ENCODE measurements around the gene STAT5B.
A peak's percentile ranks its signal among the peaks of the same experiment; 100 is the strongest.
"Not testable (repeated sequence)": the region's sequence is repeated elsewhere in the genome, so short reads cannot be mapped to it uniquely, and the experiment has no call there.

The STAT5B gene

DNA sequence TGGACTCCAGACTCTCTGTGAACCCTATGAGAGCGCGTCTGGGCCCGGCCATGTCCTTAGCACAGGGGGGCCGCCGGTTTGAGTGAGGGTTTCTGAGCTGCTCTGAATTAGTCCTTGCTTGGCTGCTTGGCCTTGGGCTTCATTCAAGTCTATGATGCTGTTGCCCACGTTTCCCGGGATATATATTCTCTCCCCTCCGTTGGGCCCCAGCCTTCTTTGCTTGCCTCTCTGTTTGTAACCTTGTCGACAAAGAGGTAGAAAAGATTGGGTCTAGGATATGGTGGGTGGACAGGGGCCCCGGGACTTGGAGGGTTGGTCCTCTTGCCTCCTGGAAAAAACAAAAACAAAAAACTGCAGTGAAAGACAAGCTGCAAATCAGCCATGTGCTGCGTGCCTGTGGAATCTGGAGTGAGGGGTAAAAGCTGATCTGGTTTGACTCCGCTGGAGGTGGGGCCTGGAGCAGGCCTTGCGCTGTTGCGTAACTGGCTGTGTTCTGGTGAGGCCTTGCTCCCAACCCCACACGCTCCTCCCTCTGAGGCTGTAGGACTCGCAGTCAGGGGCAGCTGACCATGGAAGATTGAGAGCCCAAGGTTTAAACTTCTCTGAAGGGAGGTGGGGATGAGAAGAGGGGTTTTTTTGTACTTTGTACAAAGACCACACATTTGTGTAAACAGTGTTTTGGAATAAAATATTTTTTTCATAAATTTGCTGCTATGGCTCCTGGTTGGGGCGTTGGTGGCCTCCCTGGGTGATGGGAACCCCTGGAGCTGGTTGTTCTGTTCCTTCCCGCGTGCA, 35.2 kb upstream of the STAT5B start:
- Mint-ChIP-seq H3K27ac (peak overlapping the region; percentile 92), H3K27me3 (no peaks in the 10 kb centered on the region), H3K4me3 (peak overlapping the region; percentile 57 to 68), H3K9me3 (no peaks in the 10 kb centered on the region), H3K36me3 (peaks cover 50 to 68% of the 10 kb centered on the region in 2 donors), H3K4me1 (peaks cover 61 to 90% of the 10 kb centered on the region in 2 donors)
- ATAC-seq (replicated peaks) (no peak), DNase-seq (no peak)

DNA sequence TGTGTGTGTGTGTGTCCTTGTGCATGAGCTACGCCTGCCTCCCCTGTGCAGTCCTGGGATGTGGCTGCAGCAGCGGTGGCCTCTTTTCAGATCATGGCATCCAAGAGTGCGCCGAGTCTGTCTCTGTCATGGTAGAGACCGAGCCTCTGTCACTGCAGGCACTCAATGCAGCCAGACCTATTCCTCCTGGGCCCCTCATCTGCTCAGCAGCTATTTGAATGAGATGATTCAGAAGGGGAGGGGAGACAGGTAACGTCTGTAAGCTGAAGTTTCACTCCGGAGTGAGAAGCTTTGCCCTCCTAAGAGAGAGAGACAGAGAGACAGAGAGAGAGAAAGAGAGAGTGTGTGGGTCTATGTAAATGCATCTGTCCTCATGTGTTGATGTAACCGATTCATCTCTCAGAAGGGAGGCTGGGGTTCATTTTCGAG, 34.6 kb upstream of the STAT5B start:
- peaks cover 63 to 93% of the 10 kb centered on the region in 2 donors for H3K4me1 Mint-ChIP-seq
- peaks cover 56 to 73% of the 10 kb centered on the region in 2 donors for H3K36me3 Mint-ChIP-seq
- H3K27ac Mint-ChIP-seq: peak overlapping the region; percentile 90
- H3K9me3 Mint-ChIP-seq: no peaks in the 10 kb centered on the region
- ATAC-seq (replicated peaks) (no peak), DNase-seq (no peak)
- H3K27me3 Mint-ChIP-seq: no peaks in the 10 kb centered on the region
- H3K4me3 Mint-ChIP-seq: peak overlapping the region in 1 of 2 donors; percentile 55

GRCh38 chr17:42309986-42310786, 34.0 kb upstream of the STAT5B start:
- peak overlapping the region; percentile 90 for H3K27ac Mint-ChIP-seq

GRCh38 chr17:42309142-42309541, 33.0 kb upstream of the STAT5B start:
- H3K9me3 Mint-ChIP-seq: no peaks in the 10 kb centered on the region
- H3K27me3 Mint-ChIP-seq: no peaks in the 10 kb centered on the region
- H3K27ac Mint-ChIP-seq: peak overlapping the region; percentile 53
- no peak for DNase-seq
- H3K4me3 Mint-ChIP-seq: peak overlapping the region in 1 of 2 donors; percentile 25
- ATAC-seq (replicated peaks): no peak
- peaks cover 61 to 81% of the 10 kb centered on the region in 2 donors for H3K4me1 Mint-ChIP-seq
- H3K36me3 Mint-ChIP-seq: peaks cover 63 to 77% of the 10 kb centered on the region in 2 donors

More at GRCh38 chr17:42309986-42310786, 34.0 kb upstream of the STAT5B start:
- Mint-ChIP-seq H3K36me3 (peaks cover 55 to 68% of the 10 kb centered on the region in 2 donors), H3K9me3 (no peaks in the 10 kb centered on the region), H3K27me3 (no peaks in the 10 kb centered on the region), H3K4me3 (peak overlapping the region in 1 of 2 donors; percentile 55), H3K4me1 (peaks cover 57 to 89% of the 10 kb centered on the region in 2 donors)
- DNase-seq: no peak
- ATAC-seq (replicated peaks): no peak

DNA sequence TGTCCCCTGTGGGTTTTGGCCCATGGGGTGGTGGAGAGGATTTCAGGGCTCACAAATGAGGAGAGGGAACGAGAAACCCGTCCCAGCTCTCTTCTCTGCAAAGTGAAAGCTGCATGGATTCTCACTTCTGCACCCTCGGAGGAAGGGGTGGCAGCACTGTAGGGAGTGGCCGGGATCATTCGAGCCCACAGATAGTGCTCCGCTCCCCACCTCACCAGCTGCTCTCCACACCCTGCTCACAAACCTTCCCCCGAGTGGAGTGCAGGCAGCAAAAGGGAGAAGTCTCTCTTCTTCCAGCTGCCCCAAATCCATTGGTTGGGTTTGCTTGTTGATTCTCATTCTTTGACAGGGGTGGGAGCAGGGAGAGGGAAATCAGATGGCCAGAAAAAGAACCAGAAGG, 32.3 kb upstream of the STAT5B start:
- Mint-ChIP-seq H3K9me3 (no peaks in the 10 kb centered on the region), H3K27ac (peak overlapping the region; percentile 48), H3K4me1 (peaks cover 59 to 81% of the 10 kb centered on the region in 2 donors), H3K27me3 (no peaks in the 10 kb centered on the region), H3K4me3 (peak overlapping the region; percentile 17 to 23), H3K36me3 (peaks cover 65 to 79% of the 10 kb centered on the region in 2 donors)
- DNase-seq (no peak), ATAC-seq (replicated peaks) (no peak)

- Mint-ChIP-seq H3K36me3 (peaks cover 73 to 87% of the 10 kb centered on the region in 2 donors), H3K4me3 (peak overlapping the region in 1 of 2 donors; percentile 19), H3K27me3 (no peaks in the 10 kb centered on the region), H3K9me3 (no peaks in the 10 kb centered on the region), H3K27ac (peak overlapping the region; percentile 88), H3K4me1 (peaks cover 60 to 74% of the 10 kb centered on the region in 2 donors)
- DNase-seq (no peak), ATAC-seq (replicated peaks) (no peak)
These were observed 31.3 kb upstream of the STAT5B start for GRCh38 chr17:42307362-42307927.

GRCh38 chr17:42306385-42306667, 30.1 kb upstream of the STAT5B start:
- H3K4me3 Mint-ChIP-seq: peak overlapping the region; percentile 7 to 28
- no peaks in the 10 kb centered on the region for H3K9me3 Mint-ChIP-seq
- ATAC-seq (replicated peaks) (no peak), DNase-seq (no peak)
- H3K4me1 Mint-ChIP-seq: peaks cover 63 to 69% of the 10 kb centered on the region in 2 donors
- no peaks in the 10 kb centered on the region for H3K27me3 Mint-ChIP-seq
- H3K36me3 Mint-ChIP-seq: peaks cover 78 to 90% of the 10 kb centered on the region in 2 donors
- H3K27ac Mint-ChIP-seq: peak overlapping the region; percentile 88

DNA sequence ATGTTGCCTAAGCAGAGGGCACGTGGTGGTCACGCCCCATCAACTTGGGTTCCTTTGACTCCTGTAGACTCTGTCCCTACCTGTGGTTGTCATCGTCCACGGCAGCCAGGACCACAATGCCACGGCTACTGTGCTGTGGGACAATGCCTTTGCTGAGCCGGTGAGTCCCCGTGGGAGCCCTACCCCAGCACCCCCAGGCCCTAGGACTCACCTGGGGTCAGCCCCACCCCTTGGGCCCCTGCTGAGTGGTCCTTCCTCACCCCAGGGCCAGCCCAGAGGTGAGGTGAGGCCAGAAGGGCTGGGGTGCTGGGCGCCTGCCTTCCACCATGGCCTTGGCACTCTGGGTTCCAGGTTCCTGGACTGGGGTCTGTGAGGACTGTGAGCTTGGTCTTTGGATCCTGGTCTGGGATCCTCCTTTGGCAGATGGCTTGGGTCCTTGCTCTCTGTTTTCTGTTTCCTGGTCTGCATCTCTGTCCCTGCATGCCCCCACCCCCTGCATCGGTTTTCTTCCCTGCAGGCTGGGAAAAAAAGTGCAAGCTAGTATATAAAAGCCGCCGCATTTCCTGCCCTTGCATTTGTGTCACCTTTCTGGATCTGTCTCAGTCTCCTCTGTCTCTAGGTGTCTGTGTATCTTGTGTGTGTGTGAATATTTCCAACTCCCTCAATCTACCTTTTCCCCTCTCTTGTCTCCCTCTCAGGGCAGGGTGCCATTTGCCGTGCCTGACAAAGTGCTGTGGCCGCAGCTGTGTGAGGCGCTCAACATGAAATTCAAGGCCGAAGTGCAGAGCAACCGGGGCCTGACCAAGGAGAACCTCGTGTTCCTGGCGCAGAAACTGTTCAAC, 29.6 kb upstream of the STAT5B start:
- peak overlapping the region; percentile 7 to 28 for H3K4me3 Mint-ChIP-seq
- H3K9me3 Mint-ChIP-seq: no peaks in the 10 kb centered on the region
- H3K4me1 Mint-ChIP-seq: peaks cover 61 to 63% of the 10 kb centered on the region in 2 donors
- no peak for DNase-seq
- peaks cover 80 to 90% of the 10 kb centered on the region in 2 donors for H3K36me3 Mint-ChIP-seq
- no peak for ATAC-seq (replicated peaks)
- peak overlapping the region; percentile 88 for H3K27ac Mint-ChIP-seq
- H3K27me3 Mint-ChIP-seq: no peaks in the 10 kb centered on the region

GRCh38 chr17:42305031-42305330, 28.8 kb upstream of the STAT5B start:
- not testable (repeated sequence) for H3K9me3 Mint-ChIP-seq; DNase-seq; H3K4me3 Mint-ChIP-seq; H3K27me3 Mint-ChIP-seq; ATAC-seq (replicated peaks); H3K27ac Mint-ChIP-seq
- Mint-ChIP-seq H3K4me1 (peaks cover 54 to 55% of the 10 kb centered on the region in 2 donors), H3K36me3 (peaks cover 72 to 83% of the 10 kb centered on the region in 2 donors)

GRCh38 chr17:42304187-42305030, 28.2 kb upstream of the STAT5B start:
- Mint-ChIP-seq H3K4me3 (peak overlapping the region in 1 of 2 donors; percentile 21), H3K4me1 (peaks cover 49 to 51% of the 10 kb centered on the region in 2 donors)

GRCh38 chr17:42303694-42304093, 27.5 kb upstream of the STAT5B start:
- DNase-seq: no peak
- H3K4me1 Mint-ChIP-seq: peaks cover 48 to 49% of the 10 kb centered on the region in 2 donors
- no peaks in the 10 kb centered on the region for H3K27me3 Mint-ChIP-seq
- H3K4me3 Mint-ChIP-seq: peak overlapping the region in 1 of 2 donors; percentile 56
- no peaks in the 10 kb centered on the region for H3K9me3 Mint-ChIP-seq
- H3K36me3 Mint-ChIP-seq: peaks cover 68 to 76% of the 10 kb centered on the region in 2 donors
- ATAC-seq (replicated peaks): no peak
- peak overlapping the region; percentile 88 for H3K27ac Mint-ChIP-seq

More at GRCh38 chr17:42304187-42305030, 28.2 kb upstream of the STAT5B start:
- DNase-seq (no peak), ATAC-seq (replicated peaks) (peak in 1 of 2 donors; percentile 11)
- H3K9me3 Mint-ChIP-seq: no peaks in the 10 kb centered on the region
- peaks cover 68 to 77% of the 10 kb centered on the region in 2 donors for H3K36me3 Mint-ChIP-seq
- peak overlapping the region; percentile 75 for H3K27ac Mint-ChIP-seq
- H3K27me3 Mint-ChIP-seq: no peaks in the 10 kb centered on the region

DNA sequence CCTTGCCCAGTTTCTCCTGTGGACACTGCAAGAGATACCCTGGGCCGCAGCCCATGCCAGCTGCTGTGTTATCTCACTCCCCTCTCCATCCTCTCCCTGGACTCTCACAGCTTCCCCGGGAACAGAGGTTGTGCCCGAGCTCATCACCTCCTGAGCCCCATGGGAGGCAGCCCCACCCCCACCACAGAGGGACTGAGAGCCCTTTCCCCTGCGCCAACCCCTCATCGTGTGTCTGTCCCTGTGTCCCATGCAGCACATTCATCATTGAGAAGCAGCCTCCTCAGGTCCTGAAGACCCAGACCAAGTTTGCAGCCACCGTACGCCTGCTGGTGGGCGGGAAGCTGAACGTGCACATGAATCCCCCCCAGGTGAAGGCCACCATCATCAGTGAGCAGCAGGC, 24.8 kb upstream of the STAT5B start:
- no peak for ATAC-seq (replicated peaks)
- H3K27me3 Mint-ChIP-seq: no peaks in the 10 kb centered on the region
- H3K4me3 Mint-ChIP-seq: no peak overlapping the region
- no peak for DNase-seq
- H3K27ac Mint-ChIP-seq: peak overlapping the region; percentile 83
- no peaks in the 10 kb centered on the region for H3K9me3 Mint-ChIP-seq
- H3K4me1 Mint-ChIP-seq: peaks cover 33 to 37% of the 10 kb centered on the region in 2 donors
- H3K36me3 Mint-ChIP-seq: peaks cover 54 to 59% of the 10 kb centered on the region in 2 donors

DNA sequence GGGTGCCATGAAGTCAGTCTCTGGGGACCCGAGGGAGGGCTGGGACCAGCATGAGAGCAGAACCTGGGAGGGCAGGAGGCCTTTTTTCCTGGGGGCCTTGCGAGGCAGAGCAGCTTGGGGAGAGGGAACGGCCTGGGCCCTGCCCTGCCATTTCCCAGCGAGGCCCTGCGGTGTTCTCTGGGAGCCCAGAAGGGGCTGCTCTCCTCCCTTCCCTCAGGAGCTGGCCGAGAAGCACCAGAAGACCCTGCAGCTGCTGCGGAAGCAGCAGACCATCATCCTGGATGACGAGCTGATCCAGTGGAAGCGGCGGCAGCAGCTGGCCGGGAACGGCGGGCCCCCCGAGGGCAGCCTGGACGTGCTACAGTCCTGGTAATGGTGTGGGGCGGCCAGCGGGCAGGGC, 23.7 kb upstream of the STAT5B start:
- ATAC-seq (replicated peaks); H3K9me3 Mint-ChIP-seq; H3K27me3 Mint-ChIP-seq; DNase-seq; H3K27ac Mint-ChIP-seq; H3K4me3 Mint-ChIP-seq: not testable (repeated sequence)
- Mint-ChIP-seq H3K4me1 (peaks cover 36 to 44% of the 10 kb centered on the region in 2 donors), H3K36me3 (peaks cover 54 to 61% of the 10 kb centered on the region in 2 donors)
